Cardiac muscle cell (in vitro differentiated cells and primary cell): ENCODE data around the gene PGLYRP4. TPM values are rescaled to one million over a fixed set of nuclear protein-coding genes. Genes with fewer than 3 reads are reported as not detected.

Experiments used
- DNase-seq, 2 donors: peaks; one replicate each; pipeline versions ENCODE4 v3.0.0 to v3.0.0-alpha.2; 2010 to 2017; ENCODE audit warnings: low read depth in 1 of 2, low spot score in 1 of 2
- H3K27ac ChIP-seq: fragments of 200-600 bp; sonication (generic); 2 replicates; pipeline ENCODE4 v1.5.1; 2016
- H3K27me3 ChIP-seq: fragments of 200-600 bp; sonication (generic); 2 replicates; pipeline ENCODE4 v1.6.0; 2016; ENCODE audit warnings: control low read depth
- H3K36me3 ChIP-seq: fragments of 200-600 bp; sonication (generic); 2 replicates; pipeline ENCODE4 v1.5.1; 2016; ENCODE audit warnings: control low read depth
- H3K4me1 ChIP-seq: fragments of 200-600 bp; sonication (generic); 2 replicates; pipeline ENCODE4 v1.8.1; 2017; ENCODE audit warnings: low read depth, mild to moderate bottlenecking, mixed run types
- H3K4me3 ChIP-seq: fragments of 200-600 bp; sonication (generic); 2 replicates; pipeline ENCODE4 v1.5.1; 2016; ENCODE audit warnings: mild to moderate bottlenecking
- H3K9me3 ChIP-seq: fragments of 200-600 bp; sonication (generic); 2 replicates; pipeline ENCODE4 v1.5.1; 2017; ENCODE audit warnings: low read depth, mild to moderate bottlenecking, control low read depth
- CTCF ChIP-seq: IDR thresholded peaks from 2 replicates; pipeline ENCODE4 v1.5.1; 2012; ENCODE audit warnings: low read depth, mild to moderate bottlenecking, low read length
- polyA plus RNA-seq: library from polyadenylated mRNA; unstranded; fragments of >200 nt; fragmentation: Nextera tagmentation; extraction: Ambion mirVana; gene quantifications from 2 replicates; pipeline ENCODE4 v1.2.1, GENCODE V29; 2016
- total RNA-seq: library from RNA; depleted of rRNA; stranded (reverse); fragments of >200 nt; gene quantifications from 2 replicates; pipeline ENCODE4 v1.2.3, GENCODE V29; 2016

PGLYRP4 gene
- total and polyA plus RNA-seq, 2 experiments from 2014 or later, result 0.33 TPM; not detected in 1

GRCh38 chr1:153302308-153302707 lies 46.3 kb downstream of the PGLYRP4 start:
- no peak for DNase-seq
- Histone ChIP-seq H3K4me3 (no peak overlapping the region), H3K9me3 (no peaks in the 10 kb centered on the region), H3K27me3 (peaks cover 6% of the 10 kb centered on the region), H3K4me1 (no peaks in the 10 kb centered on the region), H3K36me3 (no peaks in the 10 kb centered on the region), H3K27ac (no peak overlapping the region)
- TF ChIP-seq CTCF, result no peak

- DNase-seq, result no peak
- Histone ChIP-seq H3K4me1 (peaks cover 9% of the 10 kb centered on the region), H3K4me3 (no peak overlapping the region), H3K27ac (no peak overlapping the region), H3K9me3 (no peaks in the 10 kb centered on the region), H3K36me3 (no peaks in the 10 kb centered on the region), H3K27me3 (no peaks in the 10 kb centered on the region)
- TF ChIP-seq CTCF, result no peak
These were observed 54.8 kb downstream of the PGLYRP4 start for GRCh38 chr1:153293851-153294250.

- Histone ChIP-seq H3K9me3 (no peaks in the 10 kb centered on the region), H3K4me1 (peaks cover 9% of the 10 kb centered on the region), H3K27me3 (no peaks in the 10 kb centered on the region), H3K36me3 (no peaks in the 10 kb centered on the region), H3K4me3 (no peak overlapping the region), H3K27ac (no peak overlapping the region)
- no peak for DNase-seq
- TF ChIP-seq CTCF, result no peak
These were observed 55.2 kb downstream of the PGLYRP4 start for GRCh38 chr1:153293480-153293775.

- Histone ChIP-seq H3K4me1 (peaks cover 9% of the 10 kb centered on the region), H3K27me3 (no peaks in the 10 kb centered on the region), H3K4me3 (no peak overlapping the region), H3K36me3 (no peaks in the 10 kb centered on the region), H3K27ac (no peak overlapping the region), H3K9me3 (no peaks in the 10 kb centered on the region)
- DNase-seq, result no peak
- TF ChIP-seq CTCF, result no peak
These were observed 55.7 kb downstream of the PGLYRP4 start for GRCh38 chr1:153292740-153293479.

GRCh38 chr1:153292185-153292584 lies 56.5 kb downstream of the PGLYRP4 start:
- DNase-seq, result no peak
- no peaks in the 10 kb centered on the region for H3K27me3 ChIP-seq
- no peak overlapping the region for H3K27ac ChIP-seq
- H3K36me3 ChIP-seq, result no peaks in the 10 kb centered on the region
- TF ChIP-seq CTCF, result no peak
- H3K4me3 ChIP-seq, result no peak overlapping the region
- peaks cover 9% of the 10 kb centered on the region for H3K4me1 ChIP-seq
- H3K9me3 ChIP-seq, result no peaks in the 10 kb centered on the region
